Inflammatory macrophage (primary cell): ENCODE measurements around the gene ACTL8.
A peak's percentile ranks its signal among the peaks of the same experiment; 100 is the strongest.

Experiments used
- DNase-seq, 2 donors: peaks; one replicate each; pipeline ENCODE4 v3.0.0-alpha.2; 2020 to 2022

Gene ACTL8

GRCh38 chr1:17805869-17806684 lies 50.9 kb downstream of the ACTL8 start:
- no peak for DNase-seq

- DNase-seq, result no peak
Measured at GRCh38 chr1:17808816-17809215, 53.7 kb downstream of the ACTL8 start.

- DNase-seq, result no peak
Measured at GRCh38 chr1:17810668-17811067, 55.5 kb downstream of the ACTL8 start.

GRCh38 chr1:17816511-17816910 lies 61.4 kb downstream of the ACTL8 start:
- no peak for DNase-seq

GRCh38 chr1:17819129-17819802 lies 64.1 kb downstream of the ACTL8 start:
- DNase-seq, result no peak

- no peak for DNase-seq
Measured at GRCh38 chr1:17820198-17820597, 65.1 kb downstream of the ACTL8 start.

- no peak for DNase-seq
Measured at GRCh38 chr1:17822741-17823426, 67.8 kb downstream of the ACTL8 start.

GRCh38 chr1:17825273-17826164 lies 70.4 kb downstream of the ACTL8 start:
- no peak for DNase-seq

- DNase-seq, result peak in 1 of 2 donors; percentile 30
Measured at GRCh38 chr1:17826165-17826488, 71.0 kb downstream of the ACTL8 start.

- DNase-seq, result no peak
Measured at GRCh38 chr1:17828991-17829390, 73.9 kb downstream of the ACTL8 start.

- no peak for DNase-seq
Measured at GRCh38 chr1:17829579-17829978, 74.4 kb downstream of the ACTL8 start.

- peak in 1 of 2 donors; percentile 3 for DNase-seq
Measured at GRCh38 chr1:17831597-17831996, 76.5 kb downstream of the ACTL8 start.

GRCh38 chr1:17833661-17834501 lies 78.7 kb downstream of the ACTL8 start:
- DNase-seq, result no peak

- no peak for DNase-seq
Measured at GRCh38 chr1:17834561-17835100, 79.5 kb downstream of the ACTL8 start.

GRCh38 chr1:17837233-17838030 lies 82.3 kb downstream of the ACTL8 start:
- no peak for DNase-seq

- no peak for DNase-seq
Measured at GRCh38 chr1:17839641-17840196, 84.6 kb downstream of the ACTL8 start.

GRCh38 chr1:17841944-17842343 lies 86.8 kb downstream of the ACTL8 start:
- no peak for DNase-seq

GRCh38 chr1:17842686-17843085 lies 87.6 kb downstream of the ACTL8 start:
- no peak for DNase-seq

GRCh38 chr1:17844185-17844826 lies 89.2 kb downstream of the ACTL8 start:
- no peak for DNase-seq

- no peak for DNase-seq
Measured at GRCh38 chr1:17845583-17845982, 90.5 kb downstream of the ACTL8 start.
